Stimulated activated naive CD4-positive, alpha-beta T cell treated with Interleukin-2 at 50 U/mL for 16 hours (primary cell): Measurements from ENCODE around the gene ITPA.
"Not testable (repeated sequence)": the region's sequence is repeated elsewhere in the genome, so short reads cannot be mapped to it uniquely, and the experiment has no call there.

Experiments
- DNase-seq: peaks from one replicate; lab custom pipeline; 2025; lab: John Stamatoyannopoulos, UW

ITPA gene

DNA sequence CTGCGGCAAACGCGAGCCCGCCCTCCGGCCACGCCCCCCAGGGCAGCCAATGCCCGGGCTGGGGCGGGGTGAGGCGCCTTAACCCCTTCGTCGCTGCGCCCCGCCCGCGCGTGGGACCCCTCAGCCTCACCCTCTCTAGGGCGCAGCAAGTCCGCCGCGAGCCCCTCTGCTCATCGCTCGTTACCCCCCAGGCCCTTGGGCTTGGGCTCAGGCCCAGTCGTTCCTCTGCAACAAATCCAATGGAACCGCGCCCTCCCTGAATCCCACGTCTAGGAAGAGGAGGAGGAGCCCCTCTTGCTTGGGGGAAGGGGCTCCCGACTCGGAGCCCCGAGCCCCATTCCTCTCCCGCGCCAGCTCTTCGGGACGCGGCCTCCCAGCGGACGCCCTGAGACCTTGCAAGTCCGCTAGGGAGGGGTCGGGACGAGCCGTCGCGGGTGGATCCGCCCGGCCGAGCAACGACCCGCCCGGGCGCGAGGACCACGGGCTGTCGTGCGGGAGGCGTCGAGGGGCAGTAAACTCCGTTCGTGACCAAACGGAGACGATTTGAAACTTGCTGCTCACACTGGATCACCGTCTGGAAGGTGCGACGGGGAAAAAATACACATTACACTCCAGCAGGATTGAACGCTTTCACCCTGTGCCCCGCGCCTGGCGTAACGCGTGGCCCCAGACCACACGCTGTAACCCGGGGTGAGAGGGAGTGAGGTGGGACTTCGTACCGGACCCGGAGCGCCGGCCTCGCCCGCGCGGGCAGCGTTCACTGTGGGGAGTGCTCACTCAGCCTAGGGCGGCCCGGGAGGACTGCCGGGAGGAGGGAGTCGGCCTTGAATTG is 35.5 kb upstream of the ITPA start:
- DNase-seq: peak; percentile 88

- no peak for DNase-seq
Observed at GRCh38 chr20:3174442-3175261, 34.6 kb upstream of the ITPA start.

- DNase-seq: no peak
Observed at GRCh38 chr20:3175270-3175669, 34.0 kb upstream of the ITPA start.

- DNase-seq: no peak
Observed at GRCh38 chr20:3177746-3178485, 31.4 kb upstream of the ITPA start.

DNA sequence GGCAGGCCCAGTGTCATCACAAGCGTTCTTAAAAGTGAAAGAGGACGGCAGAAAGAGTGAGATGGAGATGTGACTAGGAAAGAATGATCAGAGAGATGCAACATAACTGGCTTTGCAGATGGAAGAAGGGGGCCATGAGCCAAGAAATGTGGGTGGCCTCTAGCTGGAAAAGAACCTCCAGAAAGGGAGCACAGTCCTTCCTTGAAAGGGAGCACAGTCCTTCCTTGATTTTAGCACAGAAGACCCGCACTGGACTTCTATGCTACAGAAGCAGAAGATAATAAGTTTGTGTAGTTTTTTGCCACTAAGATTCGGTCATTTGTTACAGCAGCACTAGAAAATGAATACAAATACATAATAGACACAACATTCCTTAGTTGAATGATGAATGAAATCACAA is 29.0 kb upstream of the ITPA start:
- DNase-seq: no peak

DNA sequence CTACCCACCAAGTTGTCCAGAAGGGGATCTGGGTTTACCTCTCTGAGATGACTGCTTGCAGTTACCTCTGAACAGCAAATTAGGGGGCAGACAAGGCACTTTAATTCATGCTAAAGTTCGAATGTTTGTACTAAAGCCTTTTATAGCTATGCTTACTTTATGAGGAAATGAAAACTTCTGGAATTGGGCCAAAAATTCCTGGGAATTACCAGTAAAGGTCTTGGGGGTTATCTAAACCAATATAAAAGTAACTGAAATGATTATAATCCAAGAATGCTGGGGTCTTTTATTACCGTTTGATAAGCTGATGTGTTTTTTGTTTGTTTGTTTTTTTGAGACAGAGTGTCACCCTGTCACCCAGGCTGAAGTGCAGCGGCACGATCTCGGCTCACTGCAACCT is 28.0 kb upstream of the ITPA start:
- no peak for DNase-seq

GRCh38 chr20:3182429-3182828 is 26.9 kb upstream of the ITPA start:
- DNase-seq: not testable (repeated sequence)

GRCh38 chr20:3183896-3184612 is 25.2 kb upstream of the ITPA start:
- DNase-seq: no peak

GRCh38 chr20:3187861-3188260 is 21.4 kb upstream of the ITPA start:
- DNase-seq: not testable (repeated sequence)

GRCh38 chr20:3188823-3189413 is 20.4 kb upstream of the ITPA start:
- no peak for DNase-seq

DNA sequence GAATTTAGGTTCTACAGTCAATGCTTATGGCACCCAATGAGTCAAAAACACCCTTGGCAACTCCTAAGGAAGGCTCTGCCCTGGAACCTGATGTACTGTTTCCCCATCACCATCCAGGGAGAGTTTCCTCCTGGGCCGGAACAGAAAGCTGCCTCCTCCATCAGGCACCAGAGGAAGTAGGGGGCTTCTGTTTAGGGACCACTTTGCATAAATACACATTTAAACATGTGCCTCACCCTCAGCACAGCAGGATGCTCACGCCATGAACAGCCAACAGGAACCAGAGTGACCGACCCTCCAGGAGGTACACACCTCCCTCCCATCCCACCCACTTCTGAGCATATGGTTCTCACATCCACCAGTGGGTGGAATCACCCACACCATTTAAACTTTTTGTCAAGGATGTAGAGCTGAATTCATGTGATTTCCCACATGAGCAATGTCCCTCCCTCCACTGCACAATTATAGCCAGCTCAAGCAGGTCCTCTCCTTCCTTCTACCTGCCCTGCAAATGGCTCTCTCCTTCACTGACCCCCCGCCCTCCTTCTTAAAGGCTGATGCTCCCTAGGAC is 19.7 kb upstream of the ITPA start:
- no peak for DNase-seq

- no peak for DNase-seq
Observed at GRCh38 chr20:3190681-3191111, 18.6 kb upstream of the ITPA start.

DNA sequence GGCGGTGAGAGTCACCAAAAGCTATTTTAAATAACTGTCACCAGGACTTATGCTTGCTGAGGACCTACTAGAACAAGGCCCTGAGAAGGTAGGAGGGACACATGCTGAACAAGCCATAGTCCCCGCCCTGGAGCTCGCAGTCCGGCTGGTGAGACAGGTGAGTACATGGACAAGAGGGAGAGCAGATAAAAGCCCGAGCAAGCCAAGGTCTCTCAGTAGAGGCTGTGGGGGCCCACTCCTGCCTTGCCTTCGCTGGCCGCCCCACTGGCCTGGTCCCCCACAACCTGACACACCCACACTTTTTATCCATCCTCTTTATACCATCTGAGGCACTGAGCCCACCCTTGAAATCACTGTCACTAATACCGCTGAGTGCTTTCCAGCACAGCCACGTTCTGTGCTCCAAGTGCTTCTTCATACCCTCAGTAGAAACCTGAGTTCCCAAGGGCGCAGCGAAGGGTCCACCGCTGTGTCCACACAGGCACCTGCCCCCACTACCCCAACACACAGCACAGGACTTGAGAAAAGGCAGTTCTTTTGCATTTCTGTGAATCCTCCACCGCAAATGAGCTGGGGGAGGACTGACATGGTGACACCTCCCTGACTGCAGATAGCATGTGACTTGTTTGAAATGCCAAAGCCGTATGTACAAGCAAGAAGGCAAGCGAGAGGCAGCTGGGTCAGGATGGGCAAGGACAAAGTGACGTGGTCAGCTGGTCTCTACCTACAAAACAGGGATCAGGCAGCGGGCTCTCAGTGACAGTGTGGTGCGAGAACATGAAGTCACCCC is 16.9 kb upstream of the ITPA start:
- DNase-seq: no peak

DNA sequence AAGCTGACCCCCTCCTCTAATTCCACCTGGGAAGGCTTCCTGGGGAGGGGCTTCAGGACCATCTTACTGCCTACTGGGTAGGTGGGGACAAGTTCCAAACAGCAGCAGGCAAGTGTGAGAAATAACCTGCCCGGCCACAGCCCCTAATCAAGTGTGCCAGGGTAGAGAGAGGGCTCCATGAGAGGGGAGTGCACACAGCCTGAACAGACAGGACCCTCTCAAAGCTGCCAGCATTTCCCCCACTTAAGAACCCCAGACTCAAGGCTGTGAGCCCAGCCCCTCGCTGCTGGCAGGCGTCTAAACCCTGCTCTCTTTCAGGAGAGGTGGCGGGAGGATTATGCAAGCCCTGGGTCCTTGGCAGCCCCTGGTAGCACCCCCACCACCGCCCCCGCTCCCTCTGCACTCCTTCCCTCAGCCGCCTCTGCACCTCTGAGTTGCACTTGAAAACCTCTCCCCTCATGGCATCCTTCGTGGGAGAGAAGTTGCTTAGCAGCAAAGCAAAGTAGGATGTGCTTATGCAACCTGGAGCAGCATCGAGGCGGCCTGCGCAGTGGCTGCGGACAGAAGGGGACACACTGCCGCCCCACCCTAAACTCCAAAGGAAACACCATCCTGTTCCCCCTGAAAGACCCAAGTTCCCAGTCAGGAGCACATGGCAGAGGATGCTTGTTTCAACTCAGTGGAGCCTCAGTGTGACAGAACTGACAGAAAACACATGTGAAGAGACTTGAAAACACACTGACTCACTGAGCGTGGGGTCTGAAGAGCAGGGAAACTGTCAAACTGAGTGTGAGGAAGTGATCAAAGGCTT is 15.3 kb upstream of the ITPA start:
- no peak for DNase-seq

- no peak for DNase-seq
Observed at GRCh38 chr20:3194617-3195280, 14.5 kb upstream of the ITPA start.

GRCh38 chr20:3195590-3196237 is 13.6 kb upstream of the ITPA start:
- no peak for DNase-seq

- DNase-seq: no peak
Observed at GRCh38 chr20:3199206-3199605, 10.1 kb upstream of the ITPA start.
